Measurements from ENCODE around the gene CPAMD8.
"Not testable (repeated sequence)": the region's sequence is repeated elsewhere in the genome, so short reads cannot be mapped to it uniquely, and the experiment has no call there.

Gene CPAMD8

DNA sequence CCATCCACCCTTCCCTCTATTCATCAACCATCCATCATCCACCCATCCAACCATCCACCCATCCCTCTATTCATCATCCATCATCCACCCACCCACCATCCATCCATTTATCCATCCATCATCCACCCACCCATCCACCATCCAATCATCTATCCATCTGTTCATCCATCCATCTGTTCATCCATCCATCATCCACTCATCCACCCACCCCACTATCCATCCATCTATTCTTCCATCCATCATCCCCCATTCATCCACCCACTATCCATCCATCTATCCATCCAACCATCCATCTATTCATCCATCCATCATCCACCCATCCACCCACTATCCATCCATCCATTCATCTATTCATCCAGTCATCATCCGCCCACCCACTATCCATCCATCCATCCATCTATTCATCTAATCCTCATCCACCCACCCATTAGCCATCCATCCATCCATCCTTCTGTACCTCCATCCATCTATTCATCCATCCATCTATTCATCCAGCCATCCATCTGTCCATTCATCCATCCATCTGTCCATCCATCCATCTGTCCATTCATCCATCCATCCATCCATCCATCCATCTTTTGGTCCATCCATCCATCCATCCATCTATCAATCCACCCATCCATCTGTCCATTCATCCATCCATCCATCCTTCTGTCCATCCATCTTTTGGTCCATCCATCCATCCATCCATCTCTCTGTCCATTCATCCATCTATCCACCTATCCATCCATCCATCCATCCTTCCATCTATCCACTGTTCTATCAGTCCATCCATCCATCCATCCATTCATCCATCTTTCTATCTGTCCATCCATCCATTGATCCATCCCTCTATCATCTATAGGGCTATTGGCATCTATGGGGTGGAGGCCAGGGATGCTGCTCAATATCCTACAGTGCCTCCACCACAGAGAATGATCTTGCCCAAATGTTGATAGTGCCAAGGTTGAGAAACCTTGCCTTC, 47.5 kb downstream of the CPAMD8 start:
- TF ChIP-seq, protein P1, sequence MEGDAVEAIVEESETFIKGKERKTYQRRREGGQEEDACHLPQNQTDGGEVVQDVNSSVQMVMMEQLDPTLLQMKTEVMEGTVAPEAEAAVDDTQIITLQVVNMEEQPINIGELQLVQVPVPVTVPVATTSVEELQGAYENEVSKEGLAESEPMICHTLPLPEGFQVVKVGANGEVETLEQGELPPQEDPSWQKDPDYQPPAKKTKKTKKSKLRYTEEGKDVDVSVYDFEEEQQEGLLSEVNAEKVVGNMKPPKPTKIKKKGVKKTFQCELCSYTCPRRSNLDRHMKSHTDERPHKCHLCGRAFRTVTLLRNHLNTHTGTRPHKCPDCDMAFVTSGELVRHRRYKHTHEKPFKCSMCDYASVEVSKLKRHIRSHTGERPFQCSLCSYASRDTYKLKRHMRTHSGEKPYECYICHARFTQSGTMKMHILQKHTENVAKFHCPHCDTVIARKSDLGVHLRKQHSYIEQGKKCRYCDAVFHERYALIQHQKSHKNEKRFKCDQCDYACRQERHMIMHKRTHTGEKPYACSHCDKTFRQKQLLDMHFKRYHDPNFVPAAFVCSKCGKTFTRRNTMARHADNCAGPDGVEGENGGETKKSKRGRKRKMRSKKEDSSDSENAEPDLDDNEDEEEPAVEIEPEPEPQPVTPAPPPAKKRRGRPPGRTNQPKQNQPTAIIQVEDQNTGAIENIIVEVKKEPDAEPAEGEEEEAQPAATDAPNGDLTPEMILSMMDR (IDR thresholded peaks at IDR 0.05; ENCODE audit: insufficient read depth, low read depth, low read length, missing control alignments), result no peak
- DNase-seq (ENCODE audit: low read depth), result no peak
- no peak overlapping the region for H3K4me3 ChIP-seq (ENCODE audit: low read depth, low read length)

DNA sequence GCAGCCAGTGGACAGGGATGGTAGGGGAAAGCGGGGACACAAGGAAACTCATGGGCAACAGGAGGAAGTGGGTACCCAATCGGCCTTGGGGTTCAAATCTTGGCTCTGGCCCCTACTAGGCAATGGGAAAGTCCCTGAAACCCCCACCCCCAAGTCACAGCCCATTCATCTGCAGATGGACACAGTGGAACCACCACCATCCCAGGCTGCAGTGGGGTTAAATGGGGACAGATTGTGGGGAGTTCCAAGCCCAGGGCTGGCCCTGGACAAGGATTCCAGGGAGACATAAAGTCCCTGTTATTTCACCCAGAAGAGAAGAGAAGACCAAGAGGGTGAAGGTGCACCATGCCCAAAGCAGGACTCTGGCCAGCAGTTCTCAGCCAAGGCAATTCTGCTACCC, 48.5 kb downstream of the CPAMD8 start:
- no peak for DNase-seq (ENCODE audit: low read depth)
- TF ChIP-seq, protein P1 (IDR thresholded peaks at IDR 0.05; ENCODE audit: insufficient read depth, low read depth, low read length, missing control alignments), result no peak
- no peak overlapping the region for H3K4me3 ChIP-seq (ENCODE audit: low read depth, low read length)

DNA sequence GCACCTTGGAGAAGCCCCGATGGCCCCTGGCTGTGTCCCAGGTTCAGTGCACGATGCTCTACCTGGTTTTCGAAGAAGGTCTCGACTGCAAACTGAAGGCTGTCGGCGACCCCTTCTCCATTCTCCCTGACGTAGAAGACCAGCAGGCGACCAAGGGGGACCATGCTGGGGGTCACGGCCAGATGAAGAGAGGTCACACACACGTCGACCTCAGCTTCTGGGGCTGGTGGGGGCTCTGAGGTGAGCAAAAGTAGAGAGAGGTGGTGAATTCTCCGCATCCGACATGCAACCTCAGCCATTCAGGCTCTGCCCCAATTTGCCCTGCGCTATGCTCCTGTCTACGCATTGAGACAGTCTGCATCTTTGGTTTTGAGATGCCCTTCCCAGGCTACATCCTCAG, 49.3 kb downstream of the CPAMD8 start:
- no peak overlapping the region for H3K4me3 ChIP-seq (ENCODE audit: low read depth, low read length)
- TF ChIP-seq, protein P1 (IDR thresholded peaks at IDR 0.05; ENCODE audit: insufficient read depth, low read depth, low read length, missing control alignments), result no peak
- no peak for DNase-seq (ENCODE audit: low read depth)

DNA sequence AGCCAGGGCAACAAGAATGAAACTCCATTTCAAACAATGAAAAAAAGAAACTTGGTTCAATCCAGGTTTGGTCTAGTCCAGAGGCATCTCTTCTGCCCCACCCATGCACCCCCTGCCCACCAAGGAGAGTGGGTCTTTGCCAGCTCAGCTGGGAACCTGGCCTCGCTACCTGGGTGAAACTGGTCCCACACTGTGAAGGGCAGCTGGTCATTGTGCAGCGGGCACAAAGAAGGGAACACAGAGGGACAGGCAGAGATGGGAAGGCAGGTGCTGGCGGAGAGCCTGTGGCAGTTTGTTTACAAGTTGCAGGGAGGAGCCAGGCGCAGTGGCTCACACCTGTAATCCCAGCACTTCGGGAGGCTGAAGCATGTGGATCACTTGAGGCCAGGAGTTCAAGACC, 50.2 kb downstream of the CPAMD8 start:
- no peak for DNase-seq (ENCODE audit: low read depth)
- no peak overlapping the region for H3K4me3 ChIP-seq (ENCODE audit: low read depth, low read length)
- TF ChIP-seq, protein P1 (IDR thresholded peaks at IDR 0.05; ENCODE audit: insufficient read depth, low read depth, low read length, missing control alignments), result no peak

DNA sequence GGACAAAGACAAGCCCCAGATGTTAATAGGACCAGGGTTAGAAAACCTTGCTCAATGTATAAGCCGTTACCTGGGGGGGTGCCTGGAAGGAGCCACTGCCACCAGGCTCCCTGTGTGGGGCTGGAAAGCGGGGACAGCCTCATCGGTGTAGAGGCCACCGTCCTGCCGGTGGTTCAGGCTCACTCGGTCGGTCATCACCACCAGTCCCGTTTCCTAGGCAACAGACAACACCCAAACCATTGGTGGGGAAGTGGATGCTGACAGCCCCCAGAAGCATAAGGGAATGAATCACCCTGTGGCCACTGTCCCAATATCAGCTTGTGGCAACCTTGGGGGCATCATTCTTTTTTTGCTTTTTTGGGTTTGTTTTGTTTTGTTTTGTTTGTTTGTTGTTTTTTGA, 55.8 kb downstream of the CPAMD8 start:
- no peak for DNase-seq (ENCODE audit: low read depth)
- TF ChIP-seq, protein P1 (IDR thresholded peaks at IDR 0.05; ENCODE audit: insufficient read depth, low read depth, low read length, missing control alignments), result no peak
- no peak overlapping the region for H3K4me3 ChIP-seq (ENCODE audit: low read depth, low read length)

DNA sequence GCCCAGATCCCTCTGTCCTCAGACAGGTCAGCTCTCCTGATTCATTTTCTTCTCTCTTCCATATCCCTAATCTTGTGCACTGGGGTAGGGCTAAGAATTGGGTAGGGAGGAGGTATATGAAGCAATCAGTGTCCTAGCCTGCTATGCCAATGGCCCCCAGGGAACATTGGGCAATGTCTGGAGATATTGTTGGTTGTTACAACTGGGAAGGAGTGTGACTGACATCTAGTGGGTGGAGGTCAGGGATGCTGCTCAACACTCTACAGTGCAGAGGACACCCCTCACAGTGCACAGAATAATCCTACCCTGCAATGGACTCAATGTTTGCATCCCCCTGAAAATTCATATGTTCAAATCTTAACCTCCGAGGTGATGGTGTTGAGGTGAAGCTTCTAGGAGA, 57.5 kb downstream of the CPAMD8 start:
- TF ChIP-seq, protein P1 (IDR thresholded peaks at IDR 0.05; ENCODE audit: insufficient read depth, low read depth, low read length, missing control alignments), result peak; percentile 35
- no peak overlapping the region for H3K4me3 ChIP-seq (ENCODE audit: low read depth, low read length)
- peak; percentile 19 for DNase-seq (ENCODE audit: low read depth)

DNA sequence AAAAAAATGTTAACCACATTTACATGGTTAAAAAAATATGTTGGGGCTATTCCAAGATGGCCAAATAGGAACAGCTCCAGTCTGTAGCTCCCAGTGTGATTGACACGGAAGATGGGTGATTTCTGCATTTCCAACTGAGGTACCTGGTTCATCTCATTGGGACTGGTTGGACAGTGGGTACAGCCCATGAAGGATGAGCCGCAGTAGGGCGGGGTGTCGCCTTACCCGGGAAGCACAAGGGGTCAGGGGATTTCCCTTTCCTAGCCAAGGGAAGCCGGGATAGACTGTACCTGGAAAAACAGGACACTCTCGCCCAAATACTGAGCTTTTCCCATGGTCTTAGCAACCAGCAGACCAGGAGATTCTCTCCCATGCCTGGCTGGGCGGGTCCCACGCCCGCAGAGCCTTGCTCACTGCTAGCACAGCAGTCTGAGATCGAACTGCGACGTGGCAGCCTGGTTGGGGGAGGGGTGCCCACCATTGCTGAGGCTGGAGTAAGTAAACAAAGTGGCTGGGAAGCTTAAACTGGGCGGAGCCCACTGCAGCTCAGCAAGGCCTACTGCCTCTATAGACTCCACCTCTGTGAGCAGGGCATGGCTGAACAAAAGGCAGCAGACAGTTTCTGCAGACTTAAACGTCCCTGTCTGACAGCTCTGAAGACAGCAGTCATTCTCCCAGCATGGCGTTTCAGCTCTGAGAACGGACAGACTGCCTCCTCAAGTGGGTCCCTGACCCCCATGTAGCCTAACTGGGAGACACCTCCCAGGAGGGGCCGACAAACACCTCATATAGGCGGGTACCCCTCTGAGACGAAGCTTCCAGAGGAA, 65.4 kb downstream of the CPAMD8 start:
- DNase-seq (ENCODE audit: low read depth); H3K4me3 ChIP-seq (ENCODE audit: low read depth, low read length): not testable (repeated sequence)

DNA sequence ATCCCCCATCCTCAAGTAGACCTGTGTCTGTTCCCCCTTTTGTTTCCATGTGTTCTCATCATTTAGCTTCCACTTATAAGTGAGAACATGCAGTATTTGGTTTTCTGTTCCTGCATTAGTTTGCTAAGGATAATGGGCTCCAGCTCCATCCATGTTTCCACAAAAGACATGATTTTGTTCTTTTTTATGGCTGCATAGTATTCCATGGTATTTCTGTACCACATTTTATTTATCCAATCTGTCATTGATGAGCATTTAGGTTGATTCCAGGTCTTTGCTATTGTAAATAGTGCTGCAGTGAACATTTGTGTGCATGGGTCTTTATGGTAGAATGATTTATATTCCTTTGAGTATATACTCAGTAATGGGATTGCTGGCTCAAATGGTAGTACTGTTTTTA, 68.3 kb downstream of the CPAMD8 start:
- not testable (repeated sequence) for H3K4me3 ChIP-seq (ENCODE audit: low read depth, low read length); DNase-seq (ENCODE audit: low read depth)

Measured in GM12865 (cell line).